Fibroblast of lung (primary cell): ENCODE results near the gene TYRO3.
"Not testable (repeated sequence)": the region's sequence is repeated elsewhere in the genome, so short reads cannot be mapped to it uniquely, and the experiment has no call there.

Experiments used
- CTCF ChIP-seq, 2 donors: IDR thresholded peaks in 1 of 2; conservative IDR thresholded peaks in 1 of 2; 1 replicate in 1 of 2; 2 replicates in 1 of 2; pipeline ENCODE4 v1.5.1; 2011 to 2012; ENCODE audit warnings: low read length in 2 of 2, control low read depth in 1 of 2, inconsistent platforms in 1 of 2, low read depth in 1 of 2, mild to moderate bottlenecking in 1 of 2
- EZH2 ChIP-seq: IDR thresholded peaks from 2 replicates; pipeline ENCODE4 v1.5.1; 2012; ENCODE audit warnings: low read length, control low read depth, mild to moderate bottlenecking; ENCODE audit errors: missing control alignments

DNA sequence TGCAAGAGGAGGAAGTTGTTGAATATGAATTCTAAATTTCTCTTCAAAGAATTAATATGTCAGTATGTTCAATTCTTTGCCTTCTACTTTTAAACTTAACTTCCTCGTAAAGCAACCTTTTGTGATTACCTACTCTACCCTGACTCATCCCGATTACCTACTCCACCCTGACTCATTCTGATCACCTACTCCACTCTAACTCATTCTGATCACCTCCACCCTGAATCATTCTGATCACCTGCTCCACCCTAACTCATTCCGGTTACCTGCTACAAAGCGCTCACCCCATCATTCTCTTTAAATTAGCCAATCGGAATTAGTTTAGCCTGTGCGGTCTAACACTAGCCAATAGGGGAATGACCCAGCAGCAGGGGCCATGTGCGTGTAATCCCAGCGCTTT is 33.7 kb downstream of the TYRO3 start:
- TF ChIP-seq CTCF (conservative IDR thresholded peaks at IDR 0.05 in 1 of 2, IDR thresholded peaks at IDR 0.05 in 1 of 2; ENCODE audit: low read depth in 1 of 2, low read length in 2 of 2); EZH2: not testable (repeated sequence)
